MCF 10A (cell line): ENCODE measurements around the gene DUSP22. TPM values are rescaled to one million over a fixed set of nuclear protein-coding genes. Genes with fewer than 3 reads are reported as not detected.

Source experiments
- BruUV-seq: library from RNA; stranded (reverse); fragments of 400-500 nt; replicated peaks from 2 replicates; lab custom pipeline; 2021; lab: Mats Ljungman, UMichigan
- CTCF ChIA-PET: fragments of 300-600 bp; sonication (Branson Sonifier 250); formaldehyde crosslinking; extraction: SDS; loops from one replicate; lab custom pipeline; 2021; ENCODE audit warnings: antibody characterized with exemption, inconsistent platforms; lab: Yijun Ruan, JAX
- POLR2A ChIA-PET: fragments of 300-600, 350-650 bp; sonication (Branson Sonifier 250); formaldehyde crosslinking; extraction: SDS; loops from one replicate; lab custom pipeline; 2020; ENCODE audit warnings: antibody characterized with exemption, inconsistent platforms; lab: Yijun Ruan, JAX
- DNase-seq: peaks from one replicate; pipeline ENCODE4 v3.0.0-alpha.2; 2018; ENCODE audit not compliant: unreplicated experiment
- H3K27ac Mint-ChIP-seq: one replicate; pipeline ENCODE4 v1.8.0; 2022; ENCODE audit warnings: mild to moderate bottlenecking, low read depth, mixed read lengths; ENCODE audit not compliant: unreplicated experiment
- H3K27me3 Mint-ChIP-seq: one replicate; pipeline ENCODE4 v1.8.0; 2022; ENCODE audit warnings: mixed read lengths; ENCODE audit not compliant: insufficient read depth, unreplicated experiment
- H3K36me3 Mint-ChIP-seq: one replicate; pipeline ENCODE4 v1.8.0; 2022; ENCODE audit warnings: mild to moderate bottlenecking, moderate library complexity, mixed read lengths; ENCODE audit not compliant: insufficient read depth, unreplicated experiment
- H3K4me1 Mint-ChIP-seq: one replicate; pipeline ENCODE4 v1.8.0; 2022; ENCODE audit warnings: mixed read lengths; ENCODE audit not compliant: insufficient read depth, unreplicated experiment
- H3K4me3 Mint-ChIP-seq: one replicate; pipeline ENCODE4 v1.8.0; 2022; ENCODE audit warnings: mild to moderate bottlenecking, moderate library complexity, mixed read lengths; ENCODE audit not compliant: unreplicated experiment
- H3K9me3 Mint-ChIP-seq: one replicate; pipeline ENCODE4 v1.8.0; 2022; ENCODE audit warnings: mixed read lengths; ENCODE audit not compliant: unreplicated experiment
- intact Hi-C: fragments of 100-400 bp; cut with micrococcal nuclease; formaldehyde crosslinking; loops from 2 replicates; pipeline ENCODE4 v1.14.1; 2022
- total RNA-seq: library from RNA; stranded (reverse); gene quantifications from 2 replicates; pipeline ENCODE4 v1.2.3, GENCODE V29; 2022
- TF ChIP-seq, protein P1 (sequence below): fragments of 200-600 bp; IDR thresholded peaks from one replicate; pipeline ENCODE4 v1.8.0; 2022; ENCODE audit warnings: antibody characterized with exemption, mild to moderate bottlenecking; ENCODE audit not compliant: unreplicated experiment

Gene DUSP22
- total RNA-seq, 1 experiment from 2014 or later: 29.4 TPM

DNA sequence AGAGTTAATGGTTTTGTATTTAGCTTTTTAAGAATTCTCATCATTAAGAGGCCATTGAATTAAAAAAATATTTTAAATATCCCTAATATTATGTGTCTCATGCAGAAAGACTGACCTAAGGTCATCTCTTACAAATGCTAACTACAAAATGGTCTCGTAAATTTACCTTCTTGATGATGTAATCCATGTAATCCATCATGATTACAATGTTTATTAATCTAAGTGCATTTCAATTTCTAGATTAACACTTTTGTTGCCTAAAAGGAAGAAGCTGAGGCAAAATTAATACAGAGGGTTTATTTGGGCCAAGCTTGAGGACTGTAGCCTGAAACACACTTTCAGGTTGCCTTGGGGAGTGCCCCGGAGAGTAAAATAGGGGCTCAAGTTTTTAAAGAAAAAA, 18.4 kb downstream of the DUSP22 start:
- CTCF ChIA-PET: no interaction called here
- intact Hi-C loops: no loop called here
- no peaks in the 10 kb centered on the region for H3K27me3 Mint-ChIP-seq

DNA sequence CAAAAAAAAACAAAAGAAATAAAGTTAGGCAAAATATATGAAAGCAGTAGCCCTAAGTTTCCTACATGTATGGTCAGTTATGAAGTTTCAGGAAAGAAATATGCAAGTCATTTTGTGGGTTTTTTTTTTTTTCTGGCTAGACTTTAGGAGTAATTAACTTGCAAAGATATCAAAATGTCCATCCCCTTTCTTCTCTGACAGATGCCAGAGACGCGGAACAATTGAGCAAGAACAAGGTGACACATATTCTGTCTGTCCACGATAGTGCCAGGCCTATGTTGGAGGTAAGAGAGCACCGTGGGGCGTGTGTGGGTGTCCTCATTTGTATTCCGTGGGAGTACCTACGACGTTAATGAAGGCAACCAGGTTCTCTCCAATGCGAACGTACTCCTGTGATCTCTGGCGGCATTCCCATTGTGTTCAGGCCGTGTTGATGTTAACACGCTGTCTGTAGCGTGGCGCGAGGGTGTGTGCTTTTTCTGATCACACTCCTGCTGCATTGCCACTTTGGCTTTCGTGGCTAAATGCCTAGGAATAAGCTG, 19.5 kb downstream of the DUSP22 start:
- no TSS peak for BruUV-seq
- POLR2A ChIA-PET: no interaction called here
- H3K27me3 Mint-ChIP-seq: no peaks in the 10 kb centered on the region
- TF ChIP-seq, protein P1, sequence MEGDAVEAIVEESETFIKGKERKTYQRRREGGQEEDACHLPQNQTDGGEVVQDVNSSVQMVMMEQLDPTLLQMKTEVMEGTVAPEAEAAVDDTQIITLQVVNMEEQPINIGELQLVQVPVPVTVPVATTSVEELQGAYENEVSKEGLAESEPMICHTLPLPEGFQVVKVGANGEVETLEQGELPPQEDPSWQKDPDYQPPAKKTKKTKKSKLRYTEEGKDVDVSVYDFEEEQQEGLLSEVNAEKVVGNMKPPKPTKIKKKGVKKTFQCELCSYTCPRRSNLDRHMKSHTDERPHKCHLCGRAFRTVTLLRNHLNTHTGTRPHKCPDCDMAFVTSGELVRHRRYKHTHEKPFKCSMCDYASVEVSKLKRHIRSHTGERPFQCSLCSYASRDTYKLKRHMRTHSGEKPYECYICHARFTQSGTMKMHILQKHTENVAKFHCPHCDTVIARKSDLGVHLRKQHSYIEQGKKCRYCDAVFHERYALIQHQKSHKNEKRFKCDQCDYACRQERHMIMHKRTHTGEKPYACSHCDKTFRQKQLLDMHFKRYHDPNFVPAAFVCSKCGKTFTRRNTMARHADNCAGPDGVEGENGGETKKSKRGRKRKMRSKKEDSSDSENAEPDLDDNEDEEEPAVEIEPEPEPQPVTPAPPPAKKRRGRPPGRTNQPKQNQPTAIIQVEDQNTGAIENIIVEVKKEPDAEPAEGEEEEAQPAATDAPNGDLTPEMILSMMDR: no peak
- no peaks in the 10 kb centered on the region for H3K36me3 Mint-ChIP-seq
- no peak overlapping the region for H3K4me3 Mint-ChIP-seq
- H3K4me1 Mint-ChIP-seq: peaks cover 5% of the 10 kb centered on the region
- no peak overlapping the region for H3K27ac Mint-ChIP-seq
- CTCF ChIA-PET: interaction anchor here (0.6 to 1.3 kb wide), 4 partner anchors 17 to 122 kb away, joined by 3 to 10 read pairs (median 5); no protein-coding TSS in a partner anchor
- peaks cover 7% of the 10 kb centered on the region for H3K9me3 Mint-ChIP-seq
- DNase-seq: no peak
- intact Hi-C loops: no loop called here

More for the DNA sequence above, 18.4 kb downstream of the DUSP22 start:
- BruUV-seq: no TSS peak
- DNase-seq: no peak
- Mint-ChIP-seq H3K9me3 (peaks cover 5% of the 10 kb centered on the region), H3K36me3 (no peaks in the 10 kb centered on the region), H3K4me1 (peaks cover 5% of the 10 kb centered on the region), H3K27ac (no peak overlapping the region), H3K4me3 (no peak overlapping the region)
- TF ChIP-seq, protein P1: no peak
- POLR2A ChIA-PET: no interaction called here

DNA sequence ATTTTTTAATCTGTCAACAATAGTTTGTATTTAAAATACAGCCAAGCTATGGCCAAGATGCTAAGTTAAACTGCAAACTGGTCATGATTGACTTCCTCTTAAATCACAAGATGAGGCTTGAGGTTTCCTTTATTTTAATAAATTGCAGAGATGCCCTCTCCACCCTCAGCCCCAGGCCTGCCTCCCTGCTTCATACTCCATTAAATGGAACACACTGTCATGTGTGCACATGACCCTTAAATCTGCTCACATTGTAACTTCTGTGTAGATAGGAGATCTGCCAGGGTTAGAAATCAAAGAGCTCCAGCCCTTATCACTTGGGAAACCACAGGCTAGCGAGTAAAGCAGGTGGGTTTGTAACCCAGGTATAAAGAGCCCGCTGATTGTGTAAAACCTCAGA, 20.8 kb downstream of the DUSP22 start:
- H3K4me3 Mint-ChIP-seq: no peak overlapping the region
- peaks cover 4% of the 10 kb centered on the region for H3K36me3 Mint-ChIP-seq
- TF ChIP-seq, protein P1: no peak
- H3K4me1 Mint-ChIP-seq: peaks cover 2% of the 10 kb centered on the region
- CTCF ChIA-PET: interaction anchor here (1.1 to 1.6 kb wide), 5 partner anchors 15 to 124 kb away, joined by 3 to 10 read pairs (median 4); no protein-coding TSS in a partner anchor
- POLR2A ChIA-PET: interaction anchor here (0.7 to 1.5 kb wide), 4 partner anchors 10 to 20 kb away, joined by 3 to 4 read pairs (median 4); no protein-coding TSS in a partner anchor
- no peak overlapping the region for H3K27ac Mint-ChIP-seq
- BruUV-seq: no TSS peak
- no peaks in the 10 kb centered on the region for H3K27me3 Mint-ChIP-seq
- peaks cover 7% of the 10 kb centered on the region for H3K9me3 Mint-ChIP-seq
- intact Hi-C loops: no loop called here
- DNase-seq: no peak

DNA sequence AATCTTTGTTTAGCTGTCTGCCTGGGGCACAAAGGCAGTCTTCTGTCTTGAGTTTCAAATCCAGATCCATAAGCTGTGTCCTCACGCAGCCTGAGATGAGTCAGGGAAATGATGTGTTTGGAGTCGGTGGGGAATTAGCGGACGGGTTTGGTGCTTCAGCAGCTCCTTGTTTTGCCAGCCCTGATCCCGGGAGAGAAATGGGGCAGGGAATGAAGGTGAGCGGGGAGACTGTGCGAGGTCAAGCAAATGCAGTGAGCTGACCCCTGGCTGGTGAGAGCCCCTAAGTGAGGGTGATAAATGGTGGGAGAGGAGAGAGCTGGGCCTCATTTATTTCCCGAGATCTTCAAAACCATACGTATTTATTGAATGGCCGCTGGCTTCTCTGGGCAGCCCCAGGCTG, 21.6 kb downstream of the DUSP22 start:
- Mint-ChIP-seq H3K36me3 (peaks cover 4% of the 10 kb centered on the region), H3K4me1 (no peaks in the 10 kb centered on the region), H3K27ac (no peak overlapping the region), H3K27me3 (no peaks in the 10 kb centered on the region), H3K9me3 (peaks cover 7% of the 10 kb centered on the region), H3K4me3 (no peak overlapping the region)
- BruUV-seq: no TSS peak
- ChIA-PET POLR2A (interaction anchor here (1.5 kb wide), 1 partner anchor 11 kb away, joined by 4 read pairs; no protein-coding TSS in a partner anchor), CTCF (interaction anchor here (0.6 to 1.6 kb wide), 5 partner anchors 9 to 125 kb away, joined by 3 to 4 read pairs (median 3); no protein-coding TSS in a partner anchor)
- intact Hi-C loops: no loop called here
- TF ChIP-seq, protein P1: no peak
- no peak for DNase-seq
